H1 (cell line): ENCODE data around the gene SLC2A1. TPM values are rescaled to one million over a fixed set of nuclear protein-coding genes. Genes with fewer than 3 reads are reported as not detected.

Experiments
- CTCF ChIA-PET: fragments of 300-600 bp; sonication (Branson Sonifier 250); formaldehyde crosslinking; loops from one replicate; lab custom pipeline; 2021; ENCODE audit not compliant: partially characterized antibody; lab: Charles Lee
- POLR2A ChIA-PET: fragments of 300-600 bp; sonication (Branson Sonifier 250); formaldehyde crosslinking; loops from one replicate; lab custom pipeline; 2021; ENCODE audit warnings: inconsistent platforms; ENCODE audit not compliant: partially characterized antibody; lab: Charles Lee
- DNase-seq, 2 experiments: peaks; one replicate each; pipeline versions ENCODE4 v3.0.0 to v3.0.0-alpha.2; 2010 to 2022; ENCODE audit warnings: low spot score in 2 of 2, low read depth in 1 of 2, mixed read lengths in 1 of 2
- FAIRE-seq: peaks from 2 replicates; lab custom pipeline; 2011; peaks lifted over from hg19 to GRCh38; lab: Jason Lieb, UNC
- H2AFZ ChIP-seq: 2 replicates; pipeline ENCODE4 v1.8.1; 2012; ENCODE audit warnings: low read length, inconsistent platforms
- H2AK5ac ChIP-seq: 2 replicates; pipeline ENCODE4 v1.6.1; 2013; ENCODE audit warnings: low read depth, low read length
- H2BK120ac ChIP-seq: replicated peaks from 2 replicates; pipeline ENCODE3; 2013; ENCODE audit warnings: low read depth, low read length, inconsistent platforms
- H2BK12ac ChIP-seq: 2 replicates; pipeline ENCODE4 v1.6.1; 2013; ENCODE audit warnings: low read depth, low read length
- H2BK15ac ChIP-seq: 2 replicates; pipeline ENCODE4 v1.6.1; 2013; ENCODE audit warnings: low read length
- H2BK20ac ChIP-seq: 2 replicates; pipeline ENCODE4 v1.6.1; 2013; ENCODE audit warnings: low read length
- H2BK5ac ChIP-seq: 2 replicates; pipeline ENCODE4 v1.6.1; 2013; ENCODE audit warnings: low read depth, low read length
- H3K14ac ChIP-seq: 2 replicates; pipeline ENCODE4 v1.6.1; 2013; ENCODE audit warnings: inconsistent platforms; ENCODE audit not compliant: insufficient read length
- H3K18ac ChIP-seq: 2 replicates; pipeline ENCODE4 v1.6.1; 2013; ENCODE audit warnings: low read length; ENCODE audit errors: extremely low read depth
- H3K23ac ChIP-seq: 2 replicates; pipeline ENCODE4 v1.6.1; 2013; ENCODE audit warnings: inconsistent platforms; ENCODE audit not compliant: insufficient read length
- H3K23me2 ChIP-seq: 2 replicates; pipeline ENCODE4 v1.6.1; 2013; ENCODE audit warnings: low read depth, low read length
- H3K27ac ChIP-seq: 2 replicates; pipeline ENCODE4 v1.6.1; 2011; ENCODE audit warnings: low read depth, low read length, inconsistent platforms
- H3K27me3 ChIP-seq, 4 experiments: replicated peaks in 1 of 4; 1 replicate in 1 of 4; 2 replicates in 3 of 4; pipeline versions ENCODE4 v1.6.1 to v1.8.1; 2011 to 2013; ENCODE audit warnings: low read length in 3 of 4, mild to moderate bottlenecking in 3 of 4, inconsistent platforms in 2 of 4, mixed read lengths in 2 of 4, moderate library complexity in 1 of 4; ENCODE audit not compliant: control insufficient read depth in 3 of 4, insufficient read depth in 3 of 4; ENCODE audit errors: extremely low read depth in 1 of 4
- H3K36me3 ChIP-seq, 4 experiments: 2 replicates each; pipeline versions ENCODE4 v1.6.1 to v1.8.1; 2011 to 2013; ENCODE audit warnings: mild to moderate bottlenecking in 4 of 4, low read length in 3 of 4, moderate library complexity in 2 of 4, control low read depth in 1 of 4, inconsistent platforms in 1 of 4; ENCODE audit not compliant: insufficient read depth in 4 of 4, control insufficient read depth in 2 of 4
- H3K4ac ChIP-seq: replicated peaks from 2 replicates; pipeline ENCODE3; 2013; ENCODE audit warnings: low read length, low read depth, mixed read lengths, inconsistent platforms; ENCODE audit not compliant: insufficient read length
- H3K4me1 ChIP-seq, 4 experiments: replicated peaks in 1 of 4; 1 replicate in 1 of 4; 2 replicates in 3 of 4; pipeline versions ENCODE4 v1.6.1 to v1.8.1; 2011 to 2013; ENCODE audit warnings: low read length in 3 of 4, inconsistent platforms in 2 of 4, mixed read lengths in 1 of 4; ENCODE audit not compliant: insufficient read depth in 4 of 4, control insufficient read depth in 3 of 4
- H3K4me2 ChIP-seq, 2 experiments: 2 replicates each; pipeline versions ENCODE4 v1.6.1 to v1.8.1; 2011 to 2013; ENCODE audit warnings: low read depth in 2 of 2, low read length in 2 of 2, control low read depth in 1 of 2, inconsistent platforms in 1 of 2, mild to moderate bottlenecking in 1 of 2; ENCODE audit not compliant: insufficient read depth in 1 of 2
- H3K4me3 ChIP-seq, 4 experiments: fragments of 200-600, 300-600 bp in 1 of 4; sonication (generic), shearing (Covaris generic), sonication (Bioruptor Twin) in 1 of 4; 2 replicates each; pipeline versions ENCODE4 v1.5.1 to v1.8.1; 2011 to 2016; ENCODE audit warnings: low read length in 4 of 4, low read depth in 3 of 4, control low read depth in 2 of 4, inconsistent platforms in 2 of 4, mild to moderate bottlenecking in 2 of 4, mixed read lengths in 1 of 4, moderate library complexity in 1 of 4; ENCODE audit not compliant: insufficient read depth in 2 of 4; ENCODE audit errors: extremely low read depth in 1 of 4
- H3K56ac ChIP-seq: replicated peaks from 2 replicates; pipeline ENCODE3; 2013; ENCODE audit warnings: low read depth, mild to moderate bottlenecking, mixed read lengths, low read length, inconsistent platforms; ENCODE audit not compliant: insufficient read length
- H3K79me1 ChIP-seq: 2 replicates; pipeline ENCODE4 v1.6.1; 2013; ENCODE audit warnings: low read depth, low read length, control low read depth
- H3K79me2 ChIP-seq, 2 experiments: 2 replicates each; pipeline versions ENCODE4 v1.6.1 to v1.8.1; 2012 to 2013; ENCODE audit warnings: low read length in 2 of 2, mild to moderate bottlenecking in 2 of 2, inconsistent platforms in 1 of 2; ENCODE audit not compliant: insufficient read depth in 2 of 2, control insufficient read depth in 1 of 2
- H3K9ac ChIP-seq, 4 experiments: replicated peaks in 1 of 4; 1 replicate in 1 of 4; 2 replicates in 3 of 4; pipeline versions ENCODE4 v1.6.1 to v1.8.1; 2011 to 2013; ENCODE audit warnings: low read depth in 3 of 4, low read length in 3 of 4, control low read depth in 2 of 4, mild to moderate bottlenecking in 2 of 4, moderate library complexity in 2 of 4, inconsistent platforms in 1 of 4; ENCODE audit errors: extremely low read depth in 1 of 4
- H3K9me3 ChIP-seq, 2 experiments: 2 replicates each; pipeline versions ENCODE4 v1.6.1 to v1.8.1; 2012 to 2013; ENCODE audit warnings: mild to moderate bottlenecking in 2 of 2, moderate library complexity in 2 of 2, control low read depth in 1 of 2, inconsistent platforms in 1 of 2, low read depth in 1 of 2, low read length in 1 of 2, mixed read lengths in 1 of 2; ENCODE audit not compliant: insufficient read depth in 2 of 2
- H4K20me1 ChIP-seq, 2 experiments: replicated peaks in 1 of 2; 2 replicates each; pipeline versions ENCODE3 to v1.8.1; 2011 to 2013; ENCODE audit warnings: inconsistent platforms in 2 of 2, low read length in 2 of 2, mild to moderate bottlenecking in 1 of 2; ENCODE audit not compliant: insufficient read depth in 2 of 2, control insufficient read depth in 1 of 2
- H4K5ac ChIP-seq: 2 replicates; pipeline ENCODE4 v1.6.1; 2013; ENCODE audit warnings: low read length, low read depth, mixed read lengths, inconsistent platforms; ENCODE audit not compliant: insufficient read length
- H4K8ac ChIP-seq: 2 replicates; pipeline ENCODE4 v1.8.0; 2013; ENCODE audit warnings: mild to moderate bottlenecking, moderate library complexity, low read length, inconsistent platforms; ENCODE audit not compliant: insufficient read depth; ENCODE audit errors: extremely low read depth
- H4K91ac ChIP-seq: replicated peaks from 2 replicates; pipeline ENCODE3; 2013; ENCODE audit warnings: low read length, mixed read lengths, inconsistent platforms; ENCODE audit not compliant: insufficient read length
- POLR2A ChIP-seq, 2 experiments: IDR thresholded peaks; 1 replicate in 1 of 2; 2 replicates in 1 of 2; pipeline ENCODE4 v1.6.1; 2011; ENCODE audit warnings: low read depth in 2 of 2, low read length in 2 of 2, mild to moderate bottlenecking in 2 of 2; ENCODE audit errors: control extremely low read depth in 1 of 2
- SIX5 ChIP-seq: IDR thresholded peaks from 2 replicates; pipeline ENCODE4 v1.6.1; 2011; ENCODE audit warnings: mild to moderate bottlenecking, low read depth, low read length
- WGBS, 2 experiments: shearing (Covaris generic) in 1 of 2; methylation state at CpG; one replicate each; pipeline versions ENCODE4 v1.1.6 to v1.1.7; 2013 to 2015; ENCODE audit warnings: low lambda C conversion rate in 2 of 2, mixed read lengths in 2 of 2, inconsistent platforms in 1 of 2, low coverage in 1 of 2, missing lambda C conversion rate in 1 of 2; ENCODE audit not compliant: insufficient replicate concordance in 2 of 2, insufficient coverage in 1 of 2, insufficient read length in 1 of 2; ENCODE audit errors: extremely low coverage in 1 of 2, missing lambda C conversion rate in 1 of 2; 5-methylcytosine and 5-hydroxymethylcytosine counted together
- polyA plus RNA-seq, 7 experiments: library from polyadenylated mRNA; depleted of rRNA in 3 of 7; stranded (reverse) in 5 of 7; unstranded in 2 of 7; fragments of >200 nt in 5 of 7; fragments of 200-250 nt in 2 of 7; gene quantifications; 1 replicate in 5 of 7; 2 replicates in 1 of 7; 4 replicates in 1 of 7; pipeline versions ENCODE4 v1.2.1 to v1.2.3, GENCODE V29; 2011 to 2013; ENCODE audit warnings: missing spikeins in 2 of 7, mixed read lengths in 2 of 7
- total RNA-seq: library from RNA; stranded (reverse); fragmentation: NEBNext Ultra II Directional; extraction: Animal tissue kit (Norgen Biotek cat#: 25700); gene quantifications from 2 replicates; pipeline ENCODE4 v1.2.1, GENCODE V29; 2021

Gene SLC2A1
- total and polyA plus RNA-seq, 2 of the 8 experiments (the other 6 are each of a cell fraction or from before 2014, with no cell fraction given) = 230 to 308 TPM

- no peak overlapping the region for H3K9ac ChIP-seq
- H3K4ac ChIP-seq = no peak overlapping the region
- DNase-seq (no peak), FAIRE-seq (no peak)
- H2AK5ac ChIP-seq = no peak overlapping the region
- no peaks in the 10 kb centered on the region for H3K23me2 ChIP-seq
- no peak overlapping the region for H4K5ac ChIP-seq
- no peak overlapping the region for H3K4me3 ChIP-seq
- no peak overlapping the region for H4K8ac ChIP-seq
- WGBS, 2 experiments = 82% methylated on average over 13 of the region's 13 CpGs; no CpG with 5 or more reads in 1 of the 2 experiments
- ChIA-PET POLR2A (interaction anchor here (1.4 to 5.5 kb wide), 9 partner anchors 8 to 77 kb away, joined by 5 to 29 read pairs (median 10); partner anchors contain the start of gene SLC2A1), CTCF (interaction anchor here (0.8 to 2.9 kb wide), 5 partner anchors 9 to 125 kb away, joined by 4 to 15 read pairs (median 7); no protein-coding TSS in a partner anchor)
- H3K14ac ChIP-seq = no peak overlapping the region
- H2BK5ac ChIP-seq = peak overlapping the region; percentile 75; the same call in 1 of the 2 replicates
- H2AFZ ChIP-seq = no peak overlapping the region
- no peak overlapping the region for H4K91ac ChIP-seq
- no peaks in the 10 kb centered on the region for H3K9me3 ChIP-seq
- H2BK12ac ChIP-seq = 0 out of 2 replicates have a peak overlapping the region, but pooled peaks have one; percentile 27
- H2BK120ac ChIP-seq = no peak overlapping the region
- no peak overlapping the region for H2BK15ac ChIP-seq
- H2BK20ac ChIP-seq = no peak overlapping the region
- TF ChIP-seq SIX5 = no peak
- TF ChIP-seq POLR2A (IDR thresholded peaks at IDR 0.05; ENCODE audit: control extremely low read depth in 1 of 2, low read depth in 2 of 2, low read length in 2 of 2) = 0 out of 3 replicates have a peak, but pooled peaks of 1 of the 2 experiments have one; percentile 50
- peaks cover 63 to 69% of the 10 kb centered on the region in 2 experiments for H4K20me1 ChIP-seq
- no peak overlapping the region for H3K27ac ChIP-seq
- peaks cover 21 to 53% (median 35%) of the 10 kb centered on the region in 4 experiments for H3K4me1 ChIP-seq
- no peaks in the 10 kb centered on the region for H3K27me3 ChIP-seq
- H3K4me2 ChIP-seq = peak overlapping the region; percentile 12 to 17; a peak in 3 of 4 replicates
- H3K36me3 ChIP-seq = peaks cover 4 to 62% (median 20%) of the 10 kb centered on the region in 4 experiments; a peak in 6 of 8 replicates
- peaks cover 64 to 99% of the 10 kb centered on the region in 2 experiments for H3K79me2 ChIP-seq
- no peak overlapping the region; the same call in 1 of the 2 replicates for H3K18ac ChIP-seq
- no peak overlapping the region for H3K56ac ChIP-seq
- no peak overlapping the region for H3K23ac ChIP-seq
- H3K79me1 ChIP-seq = peaks cover 28% of the 10 kb centered on the region
These were observed 10.5 kb downstream of the SLC2A1 start for GRCh38 chr1:42947965-42948732.
